Fibroblast of the aortic adventitia (primary cell): Measurements from ENCODE around the gene ZNF208. TPM values are rescaled to one million over a fixed set of nuclear protein-coding genes. Genes with fewer than 3 reads are reported as not detected.

Source experiments
- DNase-seq: peaks from one replicate; pipeline ENCODE4 v3.0.0-alpha.2; 2010; ENCODE audit warnings: low read depth
- H3K4me3 ChIP-seq: 2 replicates; pipeline ENCODE4 v1.5.1; 2011; ENCODE audit warnings: low read depth, mild to moderate bottlenecking, control low read depth, low read length, moderate library complexity
- CTCF ChIP-seq: IDR thresholded peaks from 2 replicates; pipeline ENCODE4 v1.5.1; 2011; ENCODE audit warnings: mild to moderate bottlenecking, low read length, control low read depth, inconsistent platforms; ENCODE audit not compliant: insufficient read depth
- total RNA-seq: library from RNA; depleted of rRNA; stranded (reverse); fragments of >200 nt; gene quantifications from 2 replicates; pipeline ENCODE4 v1.2.3, GENCODE V29; 2012; ENCODE audit warnings: low replicate concordance

ZNF208 gene
- total RNA-seq, 1 donor: 0.09 TPM

- no peak for TF ChIP-seq CTCF
- no peak for DNase-seq
- no peak overlapping the region for H3K4me3 ChIP-seq
Observed at GRCh38 chr19:21940684-21941083, 70.1 kb downstream of the ZNF208 start.

GRCh38 chr19:21934593-21934992 lies 76.2 kb downstream of the ZNF208 start:
- no peak overlapping the region for H3K4me3 ChIP-seq
- no peak for TF ChIP-seq CTCF
- no peak for DNase-seq

- no peak for TF ChIP-seq CTCF
- no peak for DNase-seq
- H3K4me3 ChIP-seq: no peak overlapping the region
Observed at GRCh38 chr19:21934131-21934530, 76.6 kb downstream of the ZNF208 start.

GRCh38 chr19:21922276-21922675 lies 88.5 kb downstream of the ZNF208 start:
- no peak overlapping the region for H3K4me3 ChIP-seq
- TF ChIP-seq CTCF: no peak
- no peak for DNase-seq

- DNase-seq: no peak
- TF ChIP-seq CTCF: no peak
- H3K4me3 ChIP-seq: no peak overlapping the region
Observed at GRCh38 chr19:21921691-21922180, 89.0 kb downstream of the ZNF208 start.

- H3K4me3 ChIP-seq: no peak overlapping the region
- TF ChIP-seq CTCF: no peak
- no peak for DNase-seq
Observed at GRCh38 chr19:21915411-21915810, 95.3 kb downstream of the ZNF208 start.

GRCh38 chr19:21912654-21913053 lies 98.1 kb downstream of the ZNF208 start:
- TF ChIP-seq CTCF: no peak
- no peak for DNase-seq
- H3K4me3 ChIP-seq: no peak overlapping the region
